PC-3 (cell line): ENCODE measurements around the gene SLC5A5.

ENCODE experiments used
- CTCF ChIP-seq: fragments of 300-600 bp; sonication (generic); conservative IDR thresholded peaks from 2 replicates; pipeline ENCODE4 v1.5.1; 2017; ENCODE audit warnings: antibody characterized with exemption, low read depth, mild to moderate bottlenecking, low read length
- EZH2 ChIP-seq: fragments of 300-600 bp; sonication (generic); IDR thresholded peaks from one replicate; pipeline ENCODE4 v1.6.1; 2017; ENCODE audit warnings: antibody characterized with exemption, mild to moderate bottlenecking, low read length; ENCODE audit not compliant: unreplicated experiment
- EZH2phosphoT487 ChIP-seq: fragments of 300-600 bp; sonication (generic); IDR thresholded peaks from 2 replicates; pipeline ENCODE4 v1.6.1; 2018; ENCODE audit warnings: mild to moderate bottlenecking, antibody characterized with exemption, low read length, borderline replicate concordance

GRCh38 chr19:17834350-17835181, 37.2 kb upstream of the SLC5A5 start:
- TF ChIP-seq CTCF (no peak), EZH2 (no peak), EZH2phosphoT487 (no peak)
